ENCODE results near the gene ELMO3.

Gene ELMO3

GRCh38 chr16:67199011-67199807, at the start of gene ELMO3:
Gene ELMO3 (plus strand): TSS chr16:67199131. CDS start chr16:67199327, 196 bp downstream.
- no peak within 1 kb of the TSS for H3K4me3 ChIP-seq (ENCODE audit: low read depth, low read length)
- TF ChIP-seq CTCF (IDR thresholded peaks at IDR 0.05; ENCODE audit: low read depth, low read length) = no peak

GRCh38 chr16:67149276-67150046, 49.5 kb upstream of the ELMO3 start:
- H3K4me3 ChIP-seq (ENCODE audit: low read depth, low read length) = no peak overlapping the region
- TF ChIP-seq CTCF (IDR thresholded peaks at IDR 0.05; ENCODE audit: low read depth, low read length) = no peak

GRCh38 chr16:67150047-67150832, 48.7 kb upstream of the ELMO3 start:
- peak overlapping the region; percentile 72 for H3K4me3 ChIP-seq (ENCODE audit: low read depth, low read length)
- no peak for TF ChIP-seq CTCF (IDR thresholded peaks at IDR 0.05; ENCODE audit: low read depth, low read length)

GRCh38 chr16:67150833-67151396, 48.0 kb upstream of the ELMO3 start, which contains the start of gene B3GNT9:
Gene B3GNT9 (minus strand): TSS chr16:67150998. CDS start chr16:67150485, 513 bp downstream.
- no peak for TF ChIP-seq CTCF (IDR thresholded peaks at IDR 0.05; ENCODE audit: low read depth, low read length)
- peak within 1 kb of the TSS; percentile 72 for H3K4me3 ChIP-seq (ENCODE audit: low read depth, low read length)

- H3K4me3 ChIP-seq (ENCODE audit: low read depth, low read length) = no peak overlapping the region
- no peak for TF ChIP-seq CTCF (IDR thresholded peaks at IDR 0.05; ENCODE audit: low read depth, low read length)
Measured at GRCh38 chr16:67151431-67152097, 47.4 kb upstream of the ELMO3 start.

- no peak for TF ChIP-seq CTCF (IDR thresholded peaks at IDR 0.05; ENCODE audit: low read depth, low read length)
- H3K4me3 ChIP-seq (ENCODE audit: low read depth, low read length) = no peak overlapping the region
Measured at GRCh38 chr16:67154578-67155294, 44.2 kb upstream of the ELMO3 start.

Measured in WI38 (cell line).